Measurements from ENCODE around the gene CCDC154. TPM values are rescaled to one million over a fixed set of nuclear protein-coding genes. Genes with fewer than 3 reads are reported as not detected.
A peak's percentile ranks its signal among the peaks of the same experiment; 100 is the strongest.

The CCDC154 gene
- total and polyA plus RNA-seq, 2 experiments from 2014 or later, result 0.18 TPM; not detected in 1

DNA sequence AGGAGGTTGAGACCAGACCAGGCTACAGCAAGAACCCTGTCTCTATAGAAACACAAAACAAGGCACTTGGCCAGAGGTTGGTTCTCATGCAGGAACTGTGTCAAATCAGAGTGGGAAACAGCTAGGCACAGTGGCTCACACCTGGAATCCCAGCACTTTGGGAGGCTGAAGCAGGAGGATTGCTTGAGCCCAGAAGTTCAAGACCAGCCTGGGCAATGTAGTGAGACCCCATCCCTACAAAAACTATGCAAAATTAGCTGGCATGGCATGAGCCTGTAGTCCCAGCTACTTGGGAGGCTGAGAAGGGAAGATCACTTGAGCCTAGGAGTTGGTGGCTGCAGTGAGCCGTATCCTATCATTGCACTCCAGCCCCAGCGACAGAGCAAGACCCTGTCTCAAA lies 31.5 kb downstream of the CCDC154 start:
- Histone ChIP-seq H3K4me2 (ENCODE audit: unreplicated experiment) (no peak overlapping the region), H3K9me3 (ENCODE audit: low read depth) (no peaks in the 10 kb centered on the region), H3K36me3 (ENCODE audit: low read depth) (no peaks in the 10 kb centered on the region), H3K4me1 (ENCODE audit: insufficient read depth) (peaks cover 10% of the 10 kb centered on the region; the same call in 1 of the 2 replicates), H3K9me2 (ENCODE audit: insufficient read depth) (no peaks in the 10 kb centered on the region), H3K79me2 (ENCODE audit: insufficient read depth) (peaks cover 56% of the 10 kb centered on the region), H3K4me3 (no peak overlapping the region), H3K27me3 (replicated peaks; ENCODE audit: insufficient read depth) (no peaks in the 10 kb centered on the region), H3K27ac (no peak overlapping the region), H2AFZ (no peak overlapping the region), H3K9ac (no peak overlapping the region), H3F3A (ENCODE audit: insufficient read depth) (peaks cover 20% of the 10 kb centered on the region), H4K20me1 (ENCODE audit: insufficient read depth) (no peaks in the 10 kb centered on the region)
- 62 to 77% methylated on average over 2 of the region's 2 CpGs for WGBS, 2 experiments (ENCODE audit: low coverage in 1 of 2, low lambda C conversion rate in 2 of 2, missing lambda C conversion rate in 2 of 2)
- in situ Hi-C loops (cut with MboI), result no loop called here
- DNase-seq, result no peak
- TF ChIP-seq EZH2 (IDR thresholded peaks at IDR 0.05; ENCODE audit: insufficient read depth, poor library complexity, severe bottlenecking) (no peak), EZH2phosphoT487 (IDR thresholded peaks at IDR 0.05; ENCODE audit: insufficient read depth, low read depth) (no peak)

DNA sequence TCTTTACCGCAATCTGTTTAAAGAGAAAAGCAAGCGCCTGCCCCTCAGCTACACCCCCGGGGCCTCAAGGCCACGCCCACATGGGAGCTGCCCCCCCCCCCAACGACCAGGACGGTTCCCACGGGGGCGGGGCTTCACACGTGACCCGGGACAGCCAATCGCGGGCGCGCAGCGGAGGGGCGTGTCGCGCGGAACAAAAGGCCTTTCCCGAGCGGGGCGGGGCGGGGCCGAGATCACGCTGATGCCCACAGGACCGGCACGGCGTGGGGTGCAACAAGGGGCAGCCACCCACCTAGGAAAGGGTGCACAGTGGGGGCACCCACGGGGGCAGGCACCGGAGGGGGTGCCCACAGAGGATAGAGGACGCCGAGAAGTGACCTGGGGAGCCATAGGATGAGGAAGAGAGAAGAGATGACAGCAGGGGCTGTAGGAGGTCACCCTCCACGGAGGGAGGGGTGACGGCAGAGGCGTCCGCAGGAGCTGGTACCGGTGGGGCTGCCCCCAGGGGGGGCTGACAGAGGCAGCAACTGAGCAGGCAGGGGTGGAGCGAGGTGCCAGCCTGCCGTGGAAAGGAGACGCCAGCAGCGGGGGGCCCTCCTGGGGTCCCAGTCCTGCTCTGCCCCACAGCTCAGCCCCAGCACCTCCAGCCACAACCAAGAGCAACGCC lies 36.1 kb downstream of the CCDC154 start:
- no peaks in the 10 kb centered on the region for H3F3A ChIP-seq (ENCODE audit: insufficient read depth)
- peaks cover 74% of the 10 kb centered on the region for H3K79me2 ChIP-seq (ENCODE audit: insufficient read depth)
- peak overlapping the region; percentile 73 for H3K9ac ChIP-seq
- no peaks in the 10 kb centered on the region for H3K27me3 ChIP-seq (replicated peaks; ENCODE audit: insufficient read depth)
- no peaks in the 10 kb centered on the region for H3K9me3 ChIP-seq (ENCODE audit: low read depth)
- TF ChIP-seq EZH2 (IDR thresholded peaks at IDR 0.05; ENCODE audit: insufficient read depth, poor library complexity, severe bottlenecking) (no peak), EZH2phosphoT487 (IDR thresholded peaks at IDR 0.05; ENCODE audit: insufficient read depth, low read depth) (no peak)
- 0 out of 2 replicates have a peak, but pooled peaks cover 3% of the 10 kb centered on the region for H3K4me1 ChIP-seq (ENCODE audit: insufficient read depth)
- H3K27ac ChIP-seq, result peak overlapping the region; percentile 57
- no peaks in the 10 kb centered on the region for H4K20me1 ChIP-seq (ENCODE audit: insufficient read depth)
- H3K4me2 ChIP-seq (ENCODE audit: unreplicated experiment), result peak overlapping the region; percentile 76
- peak; percentile 96 for DNase-seq
- H3K9me2 ChIP-seq (ENCODE audit: insufficient read depth), result no peaks in the 10 kb centered on the region
- 2 to 3% methylated on average over 17 to 42 of the region's 42 CpGs for WGBS, 2 experiments (ENCODE audit: low coverage in 1 of 2, low lambda C conversion rate in 2 of 2, missing lambda C conversion rate in 2 of 2)
- H3K4me3 ChIP-seq, result peak overlapping the region; percentile 72
- in situ Hi-C loops (cut with MboI), result no loop called here
- no peaks in the 10 kb centered on the region for H3K36me3 ChIP-seq (ENCODE audit: low read depth)
- H2AFZ ChIP-seq, result peak overlapping the region; percentile 65

DNA sequence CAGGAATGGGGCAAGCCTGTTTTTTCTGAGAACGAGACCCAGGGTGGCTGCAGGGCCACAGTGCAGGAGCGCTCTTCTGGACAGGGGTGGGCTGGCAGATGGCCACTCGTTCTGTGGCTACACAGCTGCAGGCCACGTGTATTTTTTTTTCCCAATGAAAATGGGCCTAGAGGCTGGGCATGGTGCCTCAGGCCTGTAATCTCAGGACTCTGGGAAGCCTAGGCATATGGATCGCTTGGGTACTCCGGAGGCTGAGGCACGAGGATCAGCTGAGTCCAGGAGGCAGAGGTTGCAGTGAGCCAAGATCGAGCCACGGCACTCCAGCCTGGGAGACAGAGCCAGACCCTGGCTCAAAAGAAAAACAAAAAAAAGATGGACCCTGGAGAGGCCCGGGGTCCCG lies 36.6 kb downstream of the CCDC154 start:
- peak overlapping the region; percentile 57 for H3K27ac ChIP-seq
- no peaks in the 10 kb centered on the region for H3K9me2 ChIP-seq (ENCODE audit: insufficient read depth)
- no peaks in the 10 kb centered on the region for H3K27me3 ChIP-seq (replicated peaks; ENCODE audit: insufficient read depth)
- H3K36me3 ChIP-seq (ENCODE audit: low read depth), result no peaks in the 10 kb centered on the region; the same call in 1 of the 2 replicates
- H2AFZ ChIP-seq, result peak overlapping the region; percentile 65
- H4K20me1 ChIP-seq (ENCODE audit: insufficient read depth), result no peaks in the 10 kb centered on the region
- in situ Hi-C loops (cut with MboI), result no loop called here
- TF ChIP-seq EZH2 (IDR thresholded peaks at IDR 0.05; ENCODE audit: insufficient read depth, poor library complexity, severe bottlenecking) (no peak), EZH2phosphoT487 (IDR thresholded peaks at IDR 0.05; ENCODE audit: insufficient read depth, low read depth) (no peak)
- H3K9ac ChIP-seq, result peak overlapping the region; percentile 73
- no peaks in the 10 kb centered on the region for H3F3A ChIP-seq (ENCODE audit: insufficient read depth)
- H3K4me1 ChIP-seq (ENCODE audit: insufficient read depth), result 0 out of 2 replicates have a peak, but pooled peaks cover 3% of the 10 kb centered on the region
- H3K79me2 ChIP-seq (ENCODE audit: insufficient read depth), result peaks cover 74% of the 10 kb centered on the region
- H3K4me2 ChIP-seq (ENCODE audit: unreplicated experiment), result peak overlapping the region; percentile 76
- 7 to 10% methylated on average over 10 to 11 of the region's 11 CpGs for WGBS, 2 experiments (ENCODE audit: low coverage in 1 of 2, low lambda C conversion rate in 2 of 2, missing lambda C conversion rate in 2 of 2)
- peak; percentile 61 for DNase-seq
- peak overlapping the region; percentile 72 for H3K4me3 ChIP-seq
- no peaks in the 10 kb centered on the region for H3K9me3 ChIP-seq (ENCODE audit: low read depth)

GRCh38 chr16:1403733-1404132 lies 40.6 kb downstream of the CCDC154 start:
- 86 to 87% methylated on average over 14 of the region's 14 CpGs for WGBS, 2 experiments (ENCODE audit: low coverage in 1 of 2, low lambda C conversion rate in 2 of 2, missing lambda C conversion rate in 2 of 2)

More at GRCh38 chr16:1403733-1404132, 40.6 kb downstream of the CCDC154 start:
- H3F3A ChIP-seq (ENCODE audit: insufficient read depth), result no peaks in the 10 kb centered on the region
- H3K79me2 ChIP-seq (ENCODE audit: insufficient read depth), result peaks cover 41% of the 10 kb centered on the region
- no peak overlapping the region for H3K9ac ChIP-seq
- H4K20me1 ChIP-seq (ENCODE audit: insufficient read depth), result no peaks in the 10 kb centered on the region
- no peak overlapping the region for H3K27ac ChIP-seq
- in situ Hi-C loops (cut with MboI), result no loop called here
- no peak for TF ChIP-seq EZH2phosphoT487 (IDR thresholded peaks at IDR 0.05; ENCODE audit: insufficient read depth, low read depth)
- TF ChIP-seq EZH2 (IDR thresholded peaks at IDR 0.05; ENCODE audit: insufficient read depth, poor library complexity, severe bottlenecking), result no peak
- no peak for DNase-seq
- H3K4me3 ChIP-seq, result no peak overlapping the region
- no peak overlapping the region for H3K4me2 ChIP-seq (ENCODE audit: unreplicated experiment)
- H3K9me2 ChIP-seq (ENCODE audit: insufficient read depth), result no peaks in the 10 kb centered on the region
- H3K36me3 ChIP-seq (ENCODE audit: low read depth), result no peaks in the 10 kb centered on the region; the same call in 1 of the 2 replicates
- H3K27me3 ChIP-seq (replicated peaks; ENCODE audit: insufficient read depth), result no peaks in the 10 kb centered on the region
- H2AFZ ChIP-seq, result no peak overlapping the region
- no peaks in the 10 kb centered on the region for H3K9me3 ChIP-seq (ENCODE audit: low read depth)
- H3K4me1 ChIP-seq (ENCODE audit: insufficient read depth), result 0 out of 2 replicates have a peak, but pooled peaks cover 3% of the 10 kb centered on the region
